Measurements from ENCODE around the gene ARHGEF40. TPM values are rescaled to one million over a fixed set of nuclear protein-coding genes. Genes with fewer than 3 reads are reported as not detected.

ARHGEF40 gene
- polyA plus RNA-seq, 1 donor (not counting 4 experiments of a cell fraction or from before 2014, with no cell fraction given): 8.7 TPM

GRCh38 chr14:21026988-21027315 lies 43.2 kb upstream of the ARHGEF40 start:
- no peak for TF ChIP-seq EZH2 (IDR thresholded peaks at IDR 0.05; ENCODE audit: low read length)
- TF ChIP-seq CTCF (optimal IDR thresholded peaks at IDR 0.05 in 1 of 3, IDR thresholded peaks at IDR 0.05 in 1 of 3, conservative IDR thresholded peaks at IDR 0.05 in 1 of 3; ENCODE audit: extremely low read depth in 1 of 3, insufficient read depth in 2 of 3, low read length in 3 of 3): no peak
- peaks cover 20% of the 10 kb centered on the region for H3K27me3 ChIP-seq (ENCODE audit: control insufficient read depth, extremely low read depth, insufficient read depth, low read length)
- FAIRE-seq: no peak

GRCh38 chr14:21029917-21030316 lies 40.2 kb upstream of the ARHGEF40 start, which contains the start of gene TPPP2:
TPPP2 (plus strand) TSS chr14:21030217; CDS start chr14:21030582, 365 bp downstream.
- Histone ChIP-seq H2AFZ (ENCODE audit: control insufficient read depth, low read length) (no peak within 1 kb of the TSS), H4K20me1 (ENCODE audit: control insufficient read depth, extremely low read depth, insufficient read depth, low read length) (no peaks in the 10 kb centered on the region)
- FAIRE-seq: no peak

More at GRCh38 chr14:21026988-21027315, 43.2 kb upstream of the ARHGEF40 start:
- no peak overlapping the region for H3K9ac ChIP-seq (ENCODE audit: control insufficient read depth, extremely low read depth, insufficient read depth, low read length)
- DNase-seq (ENCODE audit: low read depth, low spot score): no peak
- no peaks in the 10 kb centered on the region for H3K79me2 ChIP-seq (ENCODE audit: control insufficient read depth, insufficient read depth, low read length)
- dilution Hi-C loops (cut with MboI; ENCODE audit: extremely low pct_ligation_motif_present, low sequenced_read_pairs): no loop called here
- H3K9me1 ChIP-seq (ENCODE audit: control insufficient read depth, extremely low read depth, insufficient read depth, low read length): no peaks in the 10 kb centered on the region
- H4K20me1 ChIP-seq (ENCODE audit: control insufficient read depth, extremely low read depth, insufficient read depth, low read length): no peaks in the 10 kb centered on the region
- no peak overlapping the region for H3K4me2 ChIP-seq (ENCODE audit: control insufficient read depth, extremely low read depth, insufficient read depth, low read depth, low read length)
- H3K4me3 ChIP-seq (ENCODE audit: control insufficient read depth in 2 of 3, extremely low read depth in 1 of 3, insufficient read depth in 2 of 3, low read depth in 1 of 3, low read length in 3 of 3): no peak overlapping the region
- no peak overlapping the region for H3K27ac ChIP-seq (ENCODE audit: control insufficient read depth, insufficient read depth, low read length)
- H3K36me3 ChIP-seq (ENCODE audit: control insufficient read depth in 2 of 2, extremely low read depth in 1 of 2, insufficient read depth in 2 of 2, low read length in 2 of 2): no peaks in the 10 kb centered on the region
- peaks cover 6% of the 10 kb centered on the region for H3K4me1 ChIP-seq (ENCODE audit: control insufficient read depth, extremely low read depth, insufficient read depth, low read length)
- no peaks in the 10 kb centered on the region for H3K9me3 ChIP-seq (ENCODE audit: control insufficient read depth, low read depth, low read length)
- H2AFZ ChIP-seq (ENCODE audit: control insufficient read depth, low read length): no peak overlapping the region

More at GRCh38 chr14:21029917-21030316, 40.2 kb upstream of the ARHGEF40 start, which contains the start of gene TPPP2:
- no peaks in the 10 kb centered on the region for H3K9me1 ChIP-seq (ENCODE audit: control insufficient read depth, extremely low read depth, insufficient read depth, low read length)
- H3K36me3 ChIP-seq (ENCODE audit: control insufficient read depth in 2 of 2, extremely low read depth in 1 of 2, insufficient read depth in 2 of 2, low read length in 2 of 2): no peaks in the 10 kb centered on the region
- DNase-seq (ENCODE audit: low read depth, low spot score): no peak
- H3K4me2 ChIP-seq (ENCODE audit: control insufficient read depth, extremely low read depth, insufficient read depth, low read depth, low read length): no peak within 1 kb of the TSS
- H3K9me3 ChIP-seq (ENCODE audit: control insufficient read depth, low read depth, low read length): no peaks in the 10 kb centered on the region
- no peak within 1 kb of the TSS for H3K4me3 ChIP-seq (ENCODE audit: control insufficient read depth in 2 of 3, extremely low read depth in 1 of 3, insufficient read depth in 2 of 3, low read depth in 1 of 3, low read length in 3 of 3)
- no peak within 1 kb of the TSS for H3K9ac ChIP-seq (ENCODE audit: control insufficient read depth, extremely low read depth, insufficient read depth, low read length)
- dilution Hi-C loops (cut with MboI; ENCODE audit: extremely low pct_ligation_motif_present, low sequenced_read_pairs): no loop called here
- H3K79me2 ChIP-seq (ENCODE audit: control insufficient read depth, insufficient read depth, low read length): no peaks in the 10 kb centered on the region
- no peak for TF ChIP-seq EZH2 (IDR thresholded peaks at IDR 0.05; ENCODE audit: low read length)
- no peak for TF ChIP-seq CTCF (optimal IDR thresholded peaks at IDR 0.05 in 1 of 3, IDR thresholded peaks at IDR 0.05 in 1 of 3, conservative IDR thresholded peaks at IDR 0.05 in 1 of 3; ENCODE audit: extremely low read depth in 1 of 3, insufficient read depth in 2 of 3, low read length in 3 of 3)
- H3K27ac ChIP-seq (ENCODE audit: control insufficient read depth, insufficient read depth, low read length): no peak within 1 kb of the TSS
- no peaks in the 10 kb centered on the region for H3K4me1 ChIP-seq (ENCODE audit: control insufficient read depth, extremely low read depth, insufficient read depth, low read length)
- peaks cover 3% of the 10 kb centered on the region for H3K27me3 ChIP-seq (ENCODE audit: control insufficient read depth, extremely low read depth, insufficient read depth, low read length)
